Activated CD4-positive, alpha-beta T cell treated with anti-CD3 and anti-CD28 coated beads, Interleukin-2, amount 50 U/mL, for 24 hours (primary cell): ENCODE results near the gene TENM3.
"Not testable (repeated sequence)": the region's sequence is repeated elsewhere in the genome, so short reads cannot be mapped to it uniquely, and the experiment has no call there.

ENCODE experiments used
- DNase-seq, 2 donors: peaks; one replicate each; pipeline ENCODE4 v3.0.0-alpha.2; 2020; ENCODE audit warnings: low read depth in 1 of 2, low spot score in 1 of 2

The TENM3 gene

DNA sequence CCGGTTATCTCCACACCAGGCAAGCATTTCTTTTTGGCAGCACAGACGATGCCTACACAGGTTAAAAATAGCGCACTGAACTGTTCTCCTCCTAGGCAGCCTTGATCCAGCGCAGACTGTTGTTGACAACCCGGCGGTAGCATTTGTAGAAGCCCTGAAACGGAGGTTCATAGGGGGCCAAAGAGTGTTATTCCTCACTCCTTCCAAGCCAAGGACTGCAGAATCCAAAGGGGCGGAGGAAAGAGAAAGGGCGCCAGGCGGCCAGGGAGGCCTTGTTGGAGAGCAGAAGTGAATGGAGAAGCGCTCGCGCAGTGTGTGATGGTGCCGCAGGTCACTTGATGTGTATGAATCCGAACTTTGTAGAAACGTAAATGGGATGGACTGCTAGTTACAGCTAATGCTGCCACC is 82.7 kb downstream of the TENM3 start:
- no peak for DNase-seq

DNA sequence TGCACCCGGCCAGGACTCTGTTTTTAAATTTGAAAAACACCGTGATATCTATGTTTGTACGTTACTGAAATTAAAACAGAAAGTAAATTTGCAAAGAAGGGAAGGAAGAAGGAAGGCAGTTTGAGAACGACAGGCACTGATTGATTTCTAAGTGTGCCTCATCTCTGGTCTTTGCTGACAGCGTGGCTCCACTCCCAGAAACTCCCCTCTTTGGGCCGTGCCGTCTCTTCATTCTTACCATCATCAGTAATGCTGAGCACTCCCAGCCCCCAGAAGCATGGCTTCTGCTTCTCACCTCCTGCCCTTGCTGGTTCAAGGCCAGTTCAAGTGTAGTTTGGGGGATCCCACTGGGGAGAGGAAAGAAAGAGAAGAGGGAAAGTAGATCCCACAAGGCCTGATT is 85.3 kb downstream of the TENM3 start:
- DNase-seq: no peak

DNA sequence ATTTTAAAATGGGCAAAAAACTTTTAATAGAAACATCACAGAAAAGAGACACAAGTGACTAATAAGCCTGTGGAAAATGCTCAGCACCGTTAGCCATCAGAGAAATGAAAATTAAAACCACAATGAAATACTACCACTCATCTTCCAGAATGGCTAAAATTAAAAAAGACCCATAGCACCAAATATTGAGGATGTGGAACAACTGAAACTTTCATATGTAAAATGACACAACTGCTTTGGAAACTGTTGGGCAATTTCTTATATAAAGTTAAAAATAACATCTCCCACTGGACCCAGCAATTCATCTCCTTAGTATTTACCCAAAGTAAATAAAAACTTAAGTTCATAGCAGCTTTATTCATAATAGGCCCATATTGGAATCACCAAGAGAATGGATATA is 94.2 kb downstream of the TENM3 start:
- DNase-seq: no peak

DNA sequence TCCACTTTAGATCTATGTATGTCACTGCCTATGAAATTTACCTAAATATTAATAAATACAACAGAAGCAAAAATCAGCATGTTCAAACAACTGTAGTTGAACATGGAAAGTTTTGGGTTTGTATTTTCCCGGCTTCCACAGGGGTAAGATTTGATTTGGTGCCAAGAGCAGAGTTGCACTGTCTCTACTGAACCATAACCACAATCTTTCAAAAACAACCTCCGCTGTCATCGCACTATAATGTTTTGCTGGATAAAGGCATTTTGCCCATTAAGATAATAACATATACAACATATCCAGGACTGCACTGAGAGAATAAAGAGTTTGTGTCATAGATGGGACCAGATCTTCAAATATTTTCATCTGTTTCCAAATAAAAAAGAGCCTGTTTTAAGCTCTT is 94.9 kb downstream of the TENM3 start:
- no peak for DNase-seq

DNA sequence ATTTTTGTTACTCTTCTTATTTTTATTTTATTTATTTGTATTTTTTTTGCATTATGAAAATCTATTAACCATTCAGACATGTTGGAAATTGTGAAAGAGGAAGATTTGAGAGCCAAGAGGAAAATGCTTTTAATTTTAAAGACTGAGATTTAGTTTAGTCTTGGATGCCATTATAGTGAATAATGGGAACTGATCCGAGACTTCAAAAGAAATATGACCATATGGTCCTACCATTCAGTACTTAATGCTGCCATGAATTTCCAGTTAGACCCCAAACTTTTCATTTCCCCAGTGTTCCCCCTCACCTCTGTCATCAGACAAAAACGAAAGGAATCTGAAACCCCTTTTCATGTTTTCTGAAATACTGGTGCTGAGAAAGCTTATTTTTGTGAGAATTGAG is 95.5 kb downstream of the TENM3 start:
- DNase-seq: no peak

DNA sequence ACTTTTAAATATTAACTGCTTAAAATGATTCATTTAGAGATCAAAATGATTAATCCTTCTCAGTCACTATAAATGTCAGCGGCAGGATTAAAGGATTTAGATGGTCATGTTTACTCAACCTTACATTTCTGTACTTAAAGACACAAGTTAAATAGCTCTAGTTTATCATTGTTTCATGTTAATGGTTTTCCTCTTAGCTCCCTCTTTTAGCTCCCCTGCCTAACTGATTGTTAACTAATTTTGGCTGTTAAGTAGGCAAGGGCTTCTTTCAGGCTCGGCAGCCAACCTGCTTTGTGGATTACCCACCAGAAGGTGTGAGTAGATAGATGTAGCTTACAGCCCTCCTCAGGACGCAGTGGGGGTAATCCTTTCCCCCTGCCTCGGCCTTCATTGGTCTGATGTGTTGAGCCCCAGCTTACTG is 96.0 kb downstream of the TENM3 start:
- DNase-seq: no peak

DNA sequence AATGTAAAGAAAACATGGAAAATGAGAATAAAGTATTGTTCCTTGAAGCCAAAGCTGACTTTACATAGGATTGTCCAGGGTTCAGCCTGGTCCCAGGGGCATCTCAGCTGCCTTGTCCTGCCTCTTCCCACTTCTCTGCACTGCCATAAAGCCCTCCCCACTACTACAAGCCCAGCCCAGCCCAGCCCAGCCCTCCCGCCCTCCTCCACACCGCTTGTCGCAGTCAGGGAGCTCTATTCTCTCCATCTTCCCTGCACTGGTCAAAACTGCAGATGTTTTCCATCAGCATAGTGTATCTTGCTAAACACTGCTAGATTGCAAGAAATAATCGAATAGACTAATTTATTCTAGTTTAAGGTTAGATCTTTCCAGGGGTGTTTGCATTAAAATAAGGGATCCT is 100.3 kb downstream of the TENM3 start:
- DNase-seq: no peak

DNA sequence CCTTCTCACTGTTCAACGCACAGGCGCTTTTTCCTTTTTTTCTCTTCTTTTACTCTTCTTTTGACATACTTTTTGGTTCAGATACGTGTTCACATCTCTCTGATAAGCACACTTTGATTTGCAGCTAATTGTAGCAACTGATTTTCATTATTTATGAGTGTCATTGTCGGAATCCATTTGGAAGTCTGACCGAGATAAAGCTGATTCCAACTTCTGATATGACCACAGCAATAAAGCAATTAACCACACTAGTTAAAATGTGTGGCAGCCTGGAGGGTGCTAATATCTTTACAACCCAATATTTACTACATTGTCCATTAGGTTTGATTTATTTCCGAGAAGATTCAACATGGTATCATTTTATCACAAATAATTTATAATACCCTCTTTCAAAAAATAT is 101.8 kb downstream of the TENM3 start:
- no peak for DNase-seq

DNA sequence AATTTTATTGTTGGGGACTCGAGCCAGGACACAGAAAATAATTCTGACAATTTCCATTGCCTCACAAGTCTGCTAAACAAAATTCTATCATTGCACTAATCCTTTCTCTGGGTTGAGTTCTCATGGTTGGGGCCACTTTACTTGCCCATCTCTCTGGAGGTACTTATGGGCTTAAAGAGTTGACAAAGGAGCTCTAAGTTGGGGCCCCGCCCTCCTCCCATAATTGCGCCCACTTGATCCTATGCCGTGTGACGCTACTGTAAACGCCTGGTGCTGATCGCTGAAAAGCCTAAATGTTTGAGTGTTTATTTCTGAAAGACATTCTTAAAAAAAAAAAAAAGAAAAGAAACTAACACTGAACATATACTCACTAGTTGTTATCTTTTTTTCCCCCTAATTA is 103.0 kb downstream of the TENM3 start:
- DNase-seq: no peak

DNA sequence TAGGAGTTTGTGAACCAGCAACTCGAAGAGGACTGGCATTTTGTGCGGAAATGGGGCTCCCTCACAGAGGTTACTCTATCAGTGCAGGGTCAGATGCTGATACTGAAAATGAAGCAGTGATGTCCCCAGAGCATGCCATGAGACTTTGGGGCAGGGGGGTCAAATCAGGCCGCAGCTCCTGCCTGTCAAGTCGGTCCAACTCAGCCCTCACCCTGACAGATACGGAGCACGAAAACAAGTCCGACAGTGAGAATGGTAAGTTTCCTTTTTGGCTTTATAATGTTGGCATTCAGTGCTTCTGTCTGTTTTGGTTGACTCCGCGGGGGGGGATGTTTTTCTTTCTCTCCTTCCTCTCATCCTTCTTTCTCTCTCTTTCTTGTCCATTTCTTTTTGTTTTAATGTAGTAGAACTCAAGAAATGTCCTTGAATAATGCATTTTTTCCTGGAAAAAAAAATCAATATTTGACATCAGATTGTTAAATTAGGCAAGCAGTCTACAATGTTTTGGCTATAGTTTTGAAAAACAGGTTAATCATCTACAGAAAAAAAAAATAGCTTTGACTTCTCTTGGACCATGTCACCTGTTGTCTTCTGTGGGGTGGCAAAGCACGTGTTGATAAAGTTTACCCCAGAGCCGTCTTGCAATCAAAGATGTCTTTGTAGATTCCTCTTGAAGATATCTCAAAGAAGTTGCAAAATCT is 103.6 kb downstream of the TENM3 start:
- no peak for DNase-seq

DNA sequence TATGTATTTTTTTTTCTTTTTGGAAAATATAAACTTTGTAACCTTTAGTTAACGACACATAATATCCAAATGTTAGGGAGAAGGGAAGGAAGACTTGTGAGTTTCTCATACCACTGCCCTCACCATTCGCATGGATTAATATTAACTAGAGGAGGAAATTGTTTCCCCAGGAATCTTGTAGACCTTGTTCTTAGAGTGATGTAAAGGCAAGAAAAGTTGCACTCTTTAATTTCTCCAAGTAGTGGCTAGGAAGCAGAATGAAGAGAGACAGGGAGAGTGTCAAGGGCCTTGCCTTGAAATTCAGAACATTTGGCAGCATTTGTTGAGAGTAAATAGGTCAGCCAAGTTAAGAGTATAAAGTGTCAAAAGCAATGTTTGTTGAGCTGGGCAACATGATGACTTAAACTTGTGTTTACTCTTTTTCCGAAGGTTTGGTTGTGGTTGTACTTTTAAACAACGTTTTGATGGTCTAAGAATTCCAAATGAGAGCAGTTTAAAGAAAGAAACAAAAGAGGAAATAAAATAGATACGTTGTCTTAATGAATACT is 105.7 kb downstream of the TENM3 start:
- no peak for DNase-seq

DNA sequence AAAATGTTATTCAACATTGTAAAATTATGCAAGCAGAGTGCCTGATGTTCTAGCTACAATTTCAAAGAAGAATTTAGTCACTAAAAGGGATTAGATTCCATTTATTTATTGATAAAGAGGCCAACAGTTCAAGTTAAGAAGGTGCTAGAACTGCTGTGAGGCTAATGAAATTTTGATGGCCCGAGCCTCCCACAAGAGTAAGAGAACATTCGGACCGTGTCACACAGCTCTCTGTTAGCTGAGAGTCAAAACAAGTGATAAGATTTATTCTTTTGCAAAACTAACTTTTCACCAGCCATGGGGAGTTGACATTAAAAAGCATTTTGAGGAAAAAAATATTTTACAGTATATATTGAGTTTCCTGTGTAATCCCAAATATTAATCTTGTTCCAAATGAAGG is 106.8 kb downstream of the TENM3 start:
- no peak for DNase-seq

DNA sequence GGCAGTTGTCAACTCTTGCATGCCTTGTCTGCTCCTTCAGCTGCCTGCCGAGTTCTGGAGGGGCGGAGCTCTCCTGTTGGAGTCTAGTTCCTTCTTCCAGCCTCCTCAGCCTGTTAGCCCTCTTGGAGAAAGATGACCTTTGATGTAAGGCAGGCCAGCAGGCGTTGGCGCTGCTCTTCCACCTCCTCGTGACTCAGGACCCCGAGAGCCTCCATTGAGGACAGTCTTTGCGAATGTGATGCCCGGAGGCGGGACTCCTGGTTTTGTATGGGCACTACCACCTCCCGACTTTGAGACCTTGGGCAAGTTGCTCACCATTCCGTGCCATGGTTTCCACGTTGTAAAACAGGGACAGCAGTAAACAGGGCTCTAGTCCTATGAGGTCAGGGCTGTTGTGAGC is 108.3 kb downstream of the TENM3 start:
- no peak for DNase-seq

DNA sequence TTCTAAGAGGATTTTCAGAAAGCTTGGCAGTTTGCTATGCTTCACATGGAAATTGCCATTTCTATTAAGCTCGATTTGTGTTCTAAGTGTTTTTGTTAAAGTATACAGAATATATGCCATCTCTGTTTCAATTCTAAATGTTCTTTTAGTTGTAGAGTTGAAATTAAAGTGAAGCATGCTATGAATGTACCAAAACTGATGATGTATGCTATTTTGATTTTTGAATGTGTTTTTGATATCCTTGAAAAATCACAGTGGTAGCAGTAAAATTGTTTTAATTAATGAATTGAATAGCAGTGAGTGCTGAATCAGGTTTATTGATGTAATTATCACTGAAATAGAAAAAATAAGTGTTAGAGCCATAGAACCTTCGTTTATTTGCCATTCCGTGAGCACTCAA is 110.9 kb downstream of the TENM3 start:
- DNase-seq: no peak

DNA sequence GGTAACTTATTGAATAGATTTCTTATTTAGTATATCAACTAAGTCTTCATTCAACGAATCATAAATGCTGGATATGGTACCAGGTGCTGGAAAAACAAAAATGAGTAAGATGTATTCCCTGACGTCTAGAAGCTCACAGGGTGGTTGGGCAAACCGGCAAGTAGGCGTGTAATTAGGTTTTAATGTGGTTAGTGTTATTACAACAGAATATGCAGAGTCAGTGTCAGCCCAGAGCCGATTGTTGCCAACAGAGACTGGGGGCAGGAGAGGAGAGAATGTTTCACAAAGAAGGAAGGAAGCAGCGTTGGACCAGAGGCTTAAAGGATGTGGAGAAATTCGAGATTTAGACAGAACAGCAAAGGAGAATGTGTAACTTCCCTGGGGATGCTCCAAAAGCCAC is 111.7 kb downstream of the TENM3 start:
- DNase-seq: no peak

DNA sequence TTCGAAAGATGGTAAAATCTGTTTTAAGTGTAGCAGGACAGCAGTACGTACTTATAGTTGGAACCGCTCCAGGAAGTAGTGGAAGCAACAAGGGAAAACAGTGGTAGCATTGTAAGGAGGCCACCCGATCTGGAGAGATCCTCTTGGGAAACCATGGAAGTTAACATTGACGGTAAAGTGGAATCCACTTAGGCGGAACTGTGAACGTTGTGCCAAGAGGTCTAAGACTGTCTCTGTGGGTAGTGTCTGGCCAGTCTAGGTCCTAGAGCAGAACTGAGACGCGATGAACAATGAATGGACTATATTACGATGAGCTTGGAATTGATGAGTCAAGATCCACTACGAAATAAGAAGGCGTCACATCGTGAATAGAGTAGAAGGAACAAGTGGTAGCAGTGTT is 124.0 kb downstream of the TENM3 start:
- DNase-seq: no peak

DNA sequence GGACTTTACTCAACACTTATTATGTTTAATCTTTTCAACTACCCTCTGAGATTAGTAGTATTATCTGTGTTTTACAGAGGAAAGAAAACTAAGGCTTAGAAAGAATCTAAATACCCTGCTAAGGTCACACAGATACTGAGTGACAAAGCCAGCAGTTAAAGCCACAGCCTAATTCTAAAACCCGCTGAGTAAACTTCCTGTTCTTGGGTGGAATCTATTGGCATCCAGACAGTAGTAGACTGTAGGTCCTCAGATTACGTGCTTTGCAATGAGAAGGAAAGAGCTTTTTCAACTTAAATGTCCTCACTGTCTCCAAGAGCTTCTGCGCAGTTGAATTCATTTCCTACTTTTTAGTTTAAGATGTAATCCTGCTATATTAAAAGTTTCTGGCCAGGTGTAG is 126.0 kb downstream of the TENM3 start:
- DNase-seq: no peak

DNA sequence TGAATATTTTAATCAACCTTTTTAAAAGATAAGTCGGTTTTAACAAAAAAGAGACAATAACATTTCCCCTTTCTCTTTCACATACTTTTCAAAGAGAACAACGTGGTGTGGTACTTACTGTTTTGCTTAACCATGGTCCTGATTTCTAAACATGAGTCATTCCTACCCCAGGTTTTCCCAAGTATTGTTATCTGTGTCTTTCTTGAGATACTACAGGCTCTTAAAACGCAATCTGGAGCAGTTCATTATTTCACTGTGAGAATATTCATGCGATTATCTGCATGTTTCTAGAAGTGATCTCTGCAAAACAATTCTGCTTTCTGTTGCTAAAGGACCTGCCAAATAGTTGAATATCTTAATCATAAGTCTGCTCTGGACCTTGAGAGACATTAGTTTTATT is 127.3 kb downstream of the TENM3 start:
- DNase-seq: no peak

DNA sequence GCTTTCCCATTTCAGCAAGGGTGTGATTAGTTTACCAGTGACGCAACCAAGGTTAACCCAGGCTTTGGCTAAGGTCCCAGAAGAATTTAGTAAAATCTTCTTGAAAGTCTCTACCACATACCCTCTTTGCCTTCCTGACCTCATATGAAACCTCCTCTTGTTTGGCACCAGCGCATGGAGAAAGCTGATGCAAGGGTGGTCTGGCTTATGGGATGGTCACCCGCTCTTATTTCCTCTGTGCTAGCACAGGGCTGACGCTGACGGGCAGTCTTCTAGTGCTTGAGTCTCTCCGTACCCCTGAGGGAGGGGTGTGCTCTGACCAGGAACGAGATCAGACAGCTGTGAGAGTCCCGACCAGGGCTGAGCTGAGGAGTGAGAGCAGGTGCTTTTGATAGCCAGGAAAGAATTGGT is 137.6 kb downstream of the TENM3 start:
- no peak for DNase-seq

DNA sequence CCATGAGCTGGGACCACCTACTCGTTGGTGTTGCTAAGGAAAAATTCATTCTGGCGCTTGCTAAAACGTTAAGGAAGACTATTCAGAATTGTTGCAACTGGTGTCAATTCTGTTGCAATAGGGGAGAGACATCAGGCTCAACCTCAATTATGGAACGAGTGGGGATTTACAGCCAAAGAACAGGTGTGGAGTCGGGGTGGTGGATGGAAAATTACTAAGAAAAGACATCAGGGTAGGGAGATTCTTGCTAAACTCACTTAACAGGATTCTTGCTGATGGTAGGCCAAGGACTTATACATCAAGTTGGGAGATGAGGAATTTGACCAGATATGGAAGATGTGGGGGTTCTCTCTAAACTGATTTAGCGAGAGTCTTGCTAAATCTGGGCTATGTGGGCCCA is 139.7 kb downstream of the TENM3 start:
- DNase-seq: no peak

DNA sequence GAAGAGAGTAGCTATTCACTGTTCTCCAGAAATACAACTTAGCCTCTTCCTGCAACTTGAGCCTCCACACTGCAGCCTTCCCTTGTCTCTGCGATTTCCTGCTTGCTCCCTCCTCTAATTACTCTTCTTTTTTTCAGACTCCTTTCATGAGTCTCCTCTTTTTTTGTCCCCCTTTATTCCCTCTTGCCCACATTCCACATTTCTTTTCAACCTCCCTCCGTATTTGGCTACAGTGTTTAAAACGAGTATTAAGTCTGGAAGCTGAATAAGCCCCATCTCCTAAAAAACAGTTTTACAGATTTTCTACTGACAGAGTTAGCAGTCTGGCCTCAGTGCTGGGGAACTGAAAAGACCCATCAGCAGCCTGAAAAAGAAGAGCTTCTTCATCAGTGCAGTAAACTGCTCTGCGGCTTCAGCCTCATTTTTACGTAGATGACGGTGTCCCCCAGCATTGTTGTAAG is 141.5 kb downstream of the TENM3 start:
- DNase-seq: no peak

DNA sequence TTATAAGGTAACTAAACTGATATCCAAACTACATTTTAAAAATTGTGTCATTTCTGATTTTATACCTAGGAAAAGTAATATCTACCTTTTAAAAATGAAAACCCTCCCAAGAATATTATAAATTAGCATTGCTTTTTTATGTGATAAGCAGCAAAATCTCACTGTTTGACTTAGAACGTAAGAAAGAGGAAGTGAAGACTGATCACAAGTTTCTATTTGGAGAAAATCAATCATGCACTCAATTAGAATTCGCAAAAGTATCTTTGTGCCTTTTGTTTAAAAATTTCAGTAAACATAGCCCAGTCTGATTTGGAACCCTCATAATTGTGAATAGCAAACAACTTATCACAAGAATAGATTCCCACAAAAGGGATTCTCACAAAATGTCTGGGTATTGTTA is 142.7 kb downstream of the TENM3 start:
- DNase-seq: no peak

DNA sequence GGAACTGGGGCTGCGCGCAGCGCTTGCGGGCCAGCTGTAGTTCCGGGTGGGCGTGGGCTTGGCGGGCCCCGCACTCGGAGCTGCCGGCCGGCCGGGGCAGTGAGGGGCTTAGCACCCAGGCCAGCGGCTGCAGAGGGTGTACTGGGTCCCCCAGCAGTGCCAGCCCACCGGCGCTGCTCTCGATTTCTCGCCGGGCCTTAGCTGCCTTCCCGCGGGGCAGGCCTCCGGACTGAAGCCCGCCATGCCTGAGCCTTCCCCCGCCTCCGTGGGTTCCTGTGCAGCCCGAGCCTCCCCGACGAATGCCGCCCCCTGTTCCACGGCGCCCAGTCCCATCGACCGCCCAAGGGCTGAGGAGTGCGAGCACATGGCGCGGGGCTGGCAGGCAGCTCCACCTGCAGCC is 143.4 kb downstream of the TENM3 start:
- DNase-seq: not testable (repeated sequence)
